K562 (cell line): ENCODE measurements around the gene PCSK7. TPM values are rescaled to one million over a fixed set of nuclear protein-coding genes. Genes with fewer than 3 reads are reported as not detected.

ENCODE experiments used
- ATAC-seq: fragments of 200-7000 bp; cut with Tn5 transposase; 3 replicates; pipeline ENCODE4 v1.9.1; 2020; ENCODE audit warnings: moderate library complexity
- BruUV-seq: library from RNA; stranded (reverse); fragments of 400-500 nt; replicated peaks from 2 replicates; lab custom pipeline; 2021; lab: Mats Ljungman, UMichigan
- CTCF ChIA-PET: fragments of 300-600 bp; formaldehyde crosslinking; extraction: SDS; loops from one replicate; lab custom pipeline; 2021; ENCODE audit warnings: low intra/inter-chr PET ratio; lab: Yijun Ruan, JAX
- POLR2A ChIA-PET: fragments of 300-600, 350-650 bp; sonication (Branson Sonifier 250); formaldehyde crosslinking; extraction: SDS; loops from one replicate; lab custom pipeline; 2021; ENCODE audit warnings: antibody characterized with exemption, inconsistent platforms; lab: Yijun Ruan, JAX
- DNase-seq, 4 experiments: peaks; one replicate each; pipeline versions ENCODE4 v3.0.0 to v3.0.0-alpha.2; 2011 to 2018; ENCODE audit warnings: low spot score in 3 of 4, mixed read lengths in 3 of 4; ENCODE audit errors: extremely low read depth in 1 of 4
- FAIRE-seq: peaks from 2 replicates; lab custom pipeline; 2011; peaks lifted over from hg19 to GRCh38; lab: Jason Lieb, UNC
- H2AFZ ChIP-seq: 2 replicates; pipeline ENCODE4 v1.6.0; 2011; ENCODE audit warnings: low read depth, low read length, control low read depth, inconsistent platforms
- H3K27ac ChIP-seq: fragments of 200-600 bp; 3 replicates; pipeline ENCODE4 v1.8.0; 2011; ENCODE audit warnings: low read depth, mild to moderate bottlenecking, control low read depth, inconsistent platforms, low read length, moderate library complexity, mixed read lengths; ENCODE audit errors: extremely low read depth
- H3K27me3 ChIP-seq, 2 experiments: fragments of 300-600 bp in 1 of 2; 2 replicates in 1 of 2; 3 replicates in 1 of 2; pipeline versions ENCODE4 v1.6.0 to v1.8.0; 2011; ENCODE audit warnings: inconsistent platforms in 2 of 2, low read length in 2 of 2, mild to moderate bottlenecking in 1 of 2, mixed read lengths in 1 of 2, moderate library complexity in 1 of 2; ENCODE audit not compliant: control insufficient read depth in 2 of 2, insufficient read depth in 2 of 2
- H3K36me3 ChIP-seq: fragments of 300-600 bp; 3 replicates; pipeline ENCODE4 v1.8.0; 2011; ENCODE audit warnings: mild to moderate bottlenecking, low read length, inconsistent platforms; ENCODE audit not compliant: control insufficient read depth, insufficient read depth
- H3K4me1 ChIP-seq, 2 experiments: fragments of 200-600 bp in 1 of 2; replicated peaks in 1 of 2; 2 replicates in 1 of 2; 3 replicates in 1 of 2; pipeline versions ENCODE4 v1.5.1 to v1.8.0; 2011; ENCODE audit warnings: inconsistent platforms in 2 of 2, low read length in 2 of 2, mild to moderate bottlenecking in 1 of 2, mixed read lengths in 1 of 2, moderate library complexity in 1 of 2; ENCODE audit not compliant: control insufficient read depth in 2 of 2, insufficient read depth in 2 of 2
- H3K4me2 ChIP-seq: 2 replicates; pipeline ENCODE4 v1.6.1; 2011; ENCODE audit warnings: low read length, control low read depth, inconsistent platforms, mixed read lengths; ENCODE audit not compliant: insufficient read depth
- H3K4me3 ChIP-seq: fragments of 200-600 bp; sonication (generic), shearing (Covaris generic); 2 replicates; pipeline ENCODE4 v1.5.1; 2016; ENCODE audit warnings: control low read depth, inconsistent platforms
- H3K79me2 ChIP-seq: fragments of 200-600 bp; 3 replicates; pipeline ENCODE4 v1.8.0; 2011; ENCODE audit warnings: low read length, inconsistent platforms; ENCODE audit not compliant: control insufficient read depth, insufficient read depth
- H3K9ac ChIP-seq, 2 experiments: 2 replicates each; pipeline versions ENCODE4 v1.6.0 to v1.6.1; 2011; ENCODE audit warnings: low read depth in 2 of 2, low read length in 2 of 2, control low read depth in 1 of 2, inconsistent platforms in 1 of 2, mild to moderate bottlenecking in 1 of 2, mixed read lengths in 1 of 2; ENCODE audit not compliant: insufficient read depth in 1 of 2
- H3K9me1 ChIP-seq: one replicate; pipeline ENCODE4 v1.6.0; 2011; ENCODE audit warnings: inconsistent platforms, mild to moderate bottlenecking, low read length, moderate library complexity; ENCODE audit not compliant: control insufficient read depth, insufficient read depth
- H3K9me3 ChIP-seq: replicated peaks from 2 replicates; pipeline ENCODE4 v1.5.1; 2011; ENCODE audit warnings: low read depth, low read length, inconsistent platforms; ENCODE audit not compliant: control insufficient read depth, insufficient read depth
- H4K20me1 ChIP-seq: replicated peaks from 2 replicates; pipeline ENCODE4 v1.6.1; 2011; ENCODE audit warnings: low read length, inconsistent platforms, mixed read lengths; ENCODE audit not compliant: control insufficient read depth, insufficient read depth
- C11orf30 ChIP-seq: fragments of 450-650 bp; IDR thresholded peaks from 2 replicates; pipeline ENCODE4 v1.6.1; 2016; ENCODE audit warnings: low read depth, mild to moderate bottlenecking
- CREB1 ChIP-seq, 2 experiments: sonication (generic) in 1 of 2; formaldehyde crosslinking in 1 of 2; IDR thresholded peaks; 2 replicates each; pipeline versions ENCODE4 v1.6.1 to v1.8.0; 2012 to 2022; ENCODE audit warnings: inconsistent platforms in 1 of 2, mild to moderate bottlenecking in 1 of 2, missing genetic modification reagents in 1 of 2, moderate library complexity in 1 of 2
- EGR1 ChIP-seq: fragments of 450-650 bp; conservative IDR thresholded peaks from 2 replicates; pipeline ENCODE4 v1.6.1; 2017; ENCODE audit warnings: mild to moderate bottlenecking
- HES1 ChIP-seq: fragments of 450-650 bp; IDR thresholded peaks from 2 replicates; pipeline ENCODE4 v1.6.1; 2016; ENCODE audit warnings: low read depth, mild to moderate bottlenecking, moderate library complexity
- TAF15 ChIP-seq: fragments of 200-400 bp; formaldehyde crosslinking; IDR thresholded peaks from 2 replicates; pipeline ENCODE4 v1.6.1; 2017; ENCODE audit warnings: mild to moderate bottlenecking, low read depth, low read length, moderate library complexity
- TBL1XR1 ChIP-seq, 2 experiments: IDR thresholded peaks; 2 replicates each; pipeline ENCODE4 v1.6.1; 2012; ENCODE audit warnings: improper control_type of control experiment in 2 of 2, low read length in 2 of 2, mild to moderate bottlenecking in 1 of 2
- ZNF23 ChIP-seq: fragments of 250-450 bp; sonication (Bioruptor Pico); IDR thresholded peaks from 2 replicates; pipeline ENCODE4 v1.4.0; 2020; ENCODE audit warnings: mild to moderate bottlenecking
- ZNF316 ChIP-seq: fragments of 450-650 bp; IDR thresholded peaks from 2 replicates; pipeline ENCODE4 v1.6.1; 2016
- ZNF785 ChIP-seq: fragments of 250-450 bp; sonication (Bioruptor Pico); IDR thresholded peaks from 2 replicates; pipeline ENCODE4 v1.4.0; 2020; ENCODE audit warnings: mild to moderate bottlenecking
- WGBS: fragments of 100-300 bp; shearing (Covaris generic); methylation state at CpG from one replicate; pipeline ENCODE4 v1.1.6; 2016; ENCODE audit warnings: low coverage, mixed read lengths; ENCODE audit not compliant: insufficient coverage; ENCODE audit errors: missing lambda C conversion rate; 5-methylcytosine and 5-hydroxymethylcytosine counted together
- in situ Hi-C: fragments of 300-500 bp; cut with MboI; formaldehyde crosslinking; loops from 4 replicates; pipeline ENCODE4 v1.15.0; 2018; ENCODE audit warnings: inconsistent platforms, mixed read lengths
- intact Hi-C: fragments of 100-400 bp; cut with micrococcal nuclease; formaldehyde crosslinking; loops from 2 replicates; pipeline ENCODE4 v1.14.2; 2022
- polyA plus RNA-seq, 8 experiments: library from polyadenylated mRNA; depleted of rRNA in 4 of 8; stranded (reverse) in 5 of 8; unstranded in 3 of 8; fragments of >200 nt; fragmentation: Nextera tagmentation in 2 of 8; fragmentation: Illumina TruSeq in 1 of 8; extraction: Ambion mirVana in 2 of 8; extraction: Trizol in 1 of 8; gene quantifications; 2 replicates each; pipeline versions ENCODE4 v1.2.1 to v1.2.3, GENCODE V29; 2011 to 2014; ENCODE audit warnings: inconsistent platforms in 1 of 8, missing spikeins in 1 of 8
- total RNA-seq, 7 experiments: library from RNA; depleted of rRNA in 6 of 7; stranded (reverse); fragments of >200 nt in 6 of 7; fragmentation: Illumina TruSeq in 2 of 7; extraction: Trizol in 2 of 7; gene quantifications; 2 replicates each; pipeline versions ENCODE4 v1.2.1 to v1.2.3, GENCODE V29; 2011 to 2021; ENCODE audit warnings: low replicate concordance in 1 of 7

The PCSK7 gene
- total and polyA plus RNA-seq, 9 of the 15 experiments (the other 6 are each of a cell fraction or from before 2014, with no cell fraction given): 3.1 to 29.2 (median 15.6) TPM

DNA sequence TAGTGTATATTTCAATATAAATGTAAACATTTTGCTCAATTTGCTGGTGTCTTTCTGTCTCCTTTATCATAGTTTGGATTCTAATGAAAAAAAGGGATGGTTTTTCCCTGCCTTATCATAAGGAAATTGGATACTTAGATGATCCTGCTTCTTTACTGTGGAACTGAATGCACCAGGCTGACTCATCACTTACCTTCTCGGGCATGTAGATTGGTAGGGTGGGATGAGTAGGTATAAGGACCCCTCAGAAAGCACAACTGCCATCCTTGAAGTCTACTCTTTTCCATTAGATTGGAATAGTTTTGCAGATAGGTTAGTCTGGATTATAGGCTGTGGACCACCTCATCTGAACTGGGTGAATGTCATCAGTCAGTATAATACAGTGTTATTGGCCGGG lies 60.9 kb downstream of the PCSK7 start:
- Histone ChIP-seq H3K4me3 (no peak overlapping the region), H3K27ac (peak overlapping the region; percentile 69; the same call in 2 of the 3 replicates), H3K79me2 (no peaks in the 10 kb centered on the region), H3K9me3 (no peaks in the 10 kb centered on the region), H3K4me1 (peaks cover 26 to 34% of the 10 kb centered on the region in 2 experiments), H4K20me1 (peaks cover 14% of the 10 kb centered on the region; the same call in 1 of the 2 replicates), H3K27me3 (no peaks in the 10 kb centered on the region), H2AFZ (no peak overlapping the region), H3K36me3 (peaks cover 56% of the 10 kb centered on the region), H3K9me1 (no peaks in the 10 kb centered on the region), H3K9ac (no peak overlapping the region), H3K4me2 (peak overlapping the region; percentile 56; the same call in 1 of the 2 replicates)
- no TSS peak for BruUV-seq
- CTCF ChIA-PET: no interaction called here
- intact Hi-C loops (no loop called here), in situ Hi-C loops (no loop called here)
- POLR2A ChIA-PET: interaction anchor here (0.6 to 3.8 kb wide), 6 partner anchors 9 to 27 kb away, joined by 4 to 27 read pairs (median 6); partner anchors contain the start of gene PAFAH1B2
- 35% methylated on average over 2 of the region's 2 CpGs for WGBS
- DNase-seq (no peak), ATAC-seq (peak; percentile 33), FAIRE-seq (no peak)
- TF ChIP-seq ZNF785 (CRISPR knock-in tag): no peak
- no peak for TF ChIP-seq TBL1XR1 (IDR thresholded peaks at IDR 0.05; ENCODE audit: low read length in 2 of 2)
- TF ChIP-seq ZNF316: peak; percentile 77
- TF ChIP-seq C11orf30: peak; percentile 77
- TF ChIP-seq EGR1: no peak
- TF ChIP-seq HES1: no peak
- no peak for TF ChIP-seq ZNF23
- TF ChIP-seq CREB1 (IDR thresholded peaks at IDR 0.05): no peak
- no peak for TF ChIP-seq CREB1 (CRISPR knock-in tag; IDR thresholded peaks at IDR 0.05)
- no peak for TF ChIP-seq TAF15
